Caco-2 (cell line): ENCODE measurements around the gene PRICKLE3. TPM values are rescaled to one million over a fixed set of nuclear protein-coding genes. Genes with fewer than 3 reads are reported as not detected.

Source experiments
- Bru-seq: library from RNA; stranded (reverse); fragments of 400-500 nt; gene quantifications from one replicate; lab custom pipeline; 2021; lab: Mats Ljungman, UMichigan
- BruChase-seq, 2 experiments: library from RNA; stranded (reverse); fragments of 400-500 nt; gene quantifications; one replicate each; lab custom pipeline; 2021; lab: Mats Ljungman, UMichigan
- BruUV-seq: library from RNA; stranded (reverse); fragments of 400-500 nt; replicated peaks from 2 replicates; lab custom pipeline; 2021; lab: Mats Ljungman, UMichigan
- CTCF ChIA-PET: fragments of 300-600 bp; sonication (Branson Sonifier 250); formaldehyde crosslinking; loops from one replicate; lab custom pipeline; 2022; ENCODE audit warnings: antibody characterized with exemption; lab: Charles Lee
- POLR2A ChIA-PET: fragments of 300-600 bp; sonication (Branson Sonifier 250); formaldehyde crosslinking; loops from one replicate; lab custom pipeline; 2022; ENCODE audit warnings: antibody characterized with exemption; lab: Charles Lee
- DNase-seq, 2 experiments: peaks; one replicate each; pipeline versions ENCODE4 v3.0.0 to v3.0.0-alpha.2; 2020 to 2022
- H3K27me3 ChIP-seq: replicated peaks from 2 replicates; pipeline ENCODE4 v1.6.0; 2011; ENCODE audit warnings: low read length; ENCODE audit not compliant: control insufficient read depth, insufficient read depth
- H3K36me3 ChIP-seq: 2 replicates; pipeline ENCODE4 v1.5.1; 2011; ENCODE audit warnings: low read length; ENCODE audit not compliant: control insufficient read depth, insufficient read depth
- H3K4me1 ChIP-seq: fragments of 250-450 bp; sonication (Bioruptor Pico); 2 replicates; pipeline ENCODE4 v1.5.1; 2020; ENCODE audit warnings: mild to moderate bottlenecking
- H3K4me3 ChIP-seq: 2 replicates; pipeline ENCODE4 v1.5.1; 2011; ENCODE audit warnings: low read depth, mild to moderate bottlenecking, control low read depth, low read length
- H3K9me3 ChIP-seq: fragments of 250-450 bp; sonication (Bioruptor Pico); 2 replicates; pipeline ENCODE4 v1.5.1; 2020; ENCODE audit warnings: mild to moderate bottlenecking, moderate library complexity
- H3K27ac Mint-ChIP-seq: one replicate; pipeline ENCODE4 v1.8.0; 2022; ENCODE audit warnings: mixed read lengths; ENCODE audit not compliant: unreplicated experiment
- H3K27me3 Mint-ChIP-seq: one replicate; pipeline ENCODE4 v1.8.0; 2022; ENCODE audit warnings: mixed read lengths; ENCODE audit not compliant: insufficient read depth, unreplicated experiment
- H3K36me3 Mint-ChIP-seq: one replicate; pipeline ENCODE4 v1.8.0; 2022; ENCODE audit warnings: mild to moderate bottlenecking, mixed read lengths; ENCODE audit not compliant: insufficient read depth, unreplicated experiment
- H3K4me1 Mint-ChIP-seq: one replicate; pipeline ENCODE4 v1.8.0; 2022; ENCODE audit warnings: low read depth, mixed read lengths; ENCODE audit not compliant: unreplicated experiment
- H3K4me3 Mint-ChIP-seq: one replicate; pipeline ENCODE4 v1.8.0; 2022; ENCODE audit warnings: mild to moderate bottlenecking, moderate library complexity, mixed read lengths; ENCODE audit not compliant: unreplicated experiment
- H3K9me3 Mint-ChIP-seq: one replicate; pipeline ENCODE4 v1.8.0; 2022; ENCODE audit warnings: mixed read lengths; ENCODE audit not compliant: unreplicated experiment
- intact Hi-C: fragments of 100-400 bp; cut with micrococcal nuclease; formaldehyde crosslinking; loops from one replicate; pipeline ENCODE4 v1.10.0; 2022; ENCODE audit not compliant: unreplicated experiment
- long read RNA-seq: library from polyadenylated mRNA; stranded (forward); transcript quantifications from one replicate; pipeline ENCODE4 v2.0.0, GENCODE V29; 2022
- total RNA-seq: library from RNA; stranded (reverse); gene quantifications from 2 replicates; pipeline ENCODE4 v1.2.3, GENCODE V29; 2022
- TF ChIP-seq, protein P1 (sequence below), 2 experiments: fragments of 200-600 bp in 1 of 2; IDR thresholded peaks; 1 replicate in 1 of 2; 2 replicates in 1 of 2; pipeline versions ENCODE4 v1.5.1 to v1.8.0; 2011 to 2022; ENCODE audit warnings: antibody characterized with exemption in 1 of 2, control low read depth in 1 of 2, inconsistent platforms in 1 of 2, low read depth in 1 of 2, low read length in 1 of 2, mild to moderate bottlenecking in 1 of 2, moderate library complexity in 1 of 2; ENCODE audit not compliant: insufficient read depth in 1 of 2, severe bottlenecking in 1 of 2, unreplicated experiment in 1 of 2

PRICKLE3 gene, protein sequence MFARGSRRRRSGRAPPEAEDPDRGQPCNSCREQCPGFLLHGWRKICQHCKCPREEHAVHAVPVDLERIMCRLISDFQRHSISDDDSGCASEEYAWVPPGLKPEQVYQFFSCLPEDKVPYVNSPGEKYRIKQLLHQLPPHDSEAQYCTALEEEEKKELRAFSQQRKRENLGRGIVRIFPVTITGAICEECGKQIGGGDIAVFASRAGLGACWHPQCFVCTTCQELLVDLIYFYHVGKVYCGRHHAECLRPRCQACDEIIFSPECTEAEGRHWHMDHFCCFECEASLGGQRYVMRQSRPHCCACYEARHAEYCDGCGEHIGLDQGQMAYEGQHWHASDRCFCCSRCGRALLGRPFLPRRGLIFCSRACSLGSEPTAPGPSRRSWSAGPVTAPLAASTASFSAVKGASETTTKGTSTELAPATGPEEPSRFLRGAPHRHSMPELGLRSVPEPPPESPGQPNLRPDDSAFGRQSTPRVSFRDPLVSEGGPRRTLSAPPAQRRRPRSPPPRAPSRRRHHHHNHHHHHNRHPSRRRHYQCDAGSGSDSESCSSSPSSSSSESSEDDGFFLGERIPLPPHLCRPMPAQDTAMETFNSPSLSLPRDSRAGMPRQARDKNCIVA
- 8.4 and 10.9 TPM in 2 replicates for total RNA-seq
- percentile 47 among the genes with signal in this experiment for Bru-seq, nascent RNA
- percentile 55 among the genes with signal in this experiment for BruChase-seq, experiment 1, labeled RNA remaining after a 2-hour chase
- percentile 53 among the genes with signal in this experiment for BruChase-seq, experiment 2, labeled RNA remaining after a 6-hour chase
- long read RNA-seq, transcript PRICKLE3-206 (9 exons, 2,062 nt), result major isoform, 10 of 18 reads
- long read RNA-seq, partial matches to known transcripts, result 1 of 18 reads
- long read RNA-seq, other reads (novel, unspliced or antisense), result 7 of 18 reads

DNA sequence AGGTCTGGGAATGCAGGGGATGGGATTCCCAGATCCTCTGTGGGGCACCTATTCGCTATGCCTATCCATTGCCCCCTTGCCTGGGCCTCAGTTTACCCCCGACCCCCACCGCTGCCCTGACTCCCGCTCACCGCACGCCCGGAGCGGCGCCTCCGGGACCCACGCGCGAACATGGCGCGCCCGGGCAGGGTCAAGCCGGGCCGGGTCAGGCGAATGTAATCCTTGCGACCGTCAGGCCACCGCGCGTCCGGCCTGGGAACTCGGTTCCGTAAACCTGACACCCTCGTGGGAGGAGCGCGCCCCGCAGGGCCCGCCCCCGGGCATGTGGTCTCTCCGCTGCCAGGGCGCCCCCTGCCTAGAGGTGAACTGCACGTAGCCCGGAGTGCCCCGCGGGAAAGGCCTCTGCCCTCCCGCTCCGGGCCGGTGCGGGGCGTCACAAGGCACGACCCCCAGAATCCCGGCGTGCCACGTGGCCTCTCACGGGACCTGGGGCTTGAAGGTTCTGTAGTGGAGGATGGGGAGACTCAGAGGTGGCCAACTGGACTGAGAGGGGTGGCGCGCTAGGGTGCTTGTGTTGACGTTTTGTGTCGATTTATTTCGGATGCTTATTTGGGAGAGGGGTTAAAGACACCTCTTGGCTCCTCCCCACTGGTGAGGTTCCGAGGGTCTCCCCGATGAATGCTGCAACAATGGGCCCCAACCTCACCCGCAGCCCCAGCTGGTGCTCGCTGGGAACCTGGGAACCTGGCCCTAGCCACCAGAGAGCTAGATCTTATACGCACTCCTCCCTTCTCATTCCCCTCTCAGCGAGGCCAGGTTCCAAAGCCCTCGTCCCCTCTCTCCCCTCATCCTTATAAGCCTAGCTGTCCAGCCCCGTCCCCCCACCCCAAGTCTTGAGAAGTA is at the start of gene PRICKLE3:
PRICKLE3 (minus strand) TSS at position 249 of the 903 bp plus-strand sequence; CDS start at position 173, 76 bp downstream.
- ChIA-PET CTCF (interaction anchor here (0.7 kb wide), 1 partner anchor 73 kb away, joined by 4 read pairs; no protein-coding TSS in a partner anchor), POLR2A (no interaction called here)
- H3K4me3 Mint-ChIP-seq, result peak within 1 kb of the TSS; percentile 66

DNA sequence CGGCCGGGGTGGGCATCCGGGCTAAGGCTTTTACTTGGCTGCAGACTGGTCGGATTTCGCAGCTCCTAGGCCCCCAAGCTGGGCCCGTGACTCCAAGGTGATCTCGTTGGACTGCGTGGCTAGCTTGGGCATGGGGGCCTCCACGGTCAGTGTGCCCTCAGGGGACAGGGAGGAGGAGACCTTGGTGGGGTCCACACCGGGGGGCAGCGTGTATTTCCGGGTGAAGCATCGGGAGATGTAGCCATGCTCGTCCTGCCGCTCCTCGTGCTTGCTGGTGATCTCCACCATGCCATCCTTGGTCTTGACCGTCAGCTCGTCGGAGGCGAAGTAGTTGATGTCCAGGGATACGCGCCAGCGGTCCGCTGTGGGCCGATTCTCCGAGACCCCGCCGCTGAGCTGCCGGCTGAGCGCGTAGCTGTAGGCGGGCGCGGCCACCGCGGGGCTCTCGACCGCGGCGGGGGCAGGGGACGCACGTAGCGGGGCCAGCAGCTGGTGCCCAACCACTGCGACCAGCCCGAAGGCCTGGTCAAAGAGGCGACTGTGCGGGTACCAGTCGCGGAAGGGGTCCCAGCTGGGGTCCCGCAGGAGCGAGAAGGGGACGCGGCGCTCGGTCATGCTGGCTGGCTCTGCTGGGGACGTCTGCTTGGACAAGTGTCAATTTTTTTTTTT is 47.8 kb upstream of the PRICKLE3 start:
- no peak for DNase-seq
- ChIA-PET CTCF (no interaction called here), POLR2A (no interaction called here)
- H3K9me3 Mint-ChIP-seq, result no peaks in the 10 kb centered on the region
- Histone ChIP-seq H3K27me3 (no peaks in the 10 kb centered on the region), H3K4me1 (no peaks in the 10 kb centered on the region), H3K9me3 (no peaks in the 10 kb centered on the region), H3K4me3 (no peak overlapping the region), H3K36me3 (no peaks in the 10 kb centered on the region)
- TF ChIP-seq, protein P1, sequence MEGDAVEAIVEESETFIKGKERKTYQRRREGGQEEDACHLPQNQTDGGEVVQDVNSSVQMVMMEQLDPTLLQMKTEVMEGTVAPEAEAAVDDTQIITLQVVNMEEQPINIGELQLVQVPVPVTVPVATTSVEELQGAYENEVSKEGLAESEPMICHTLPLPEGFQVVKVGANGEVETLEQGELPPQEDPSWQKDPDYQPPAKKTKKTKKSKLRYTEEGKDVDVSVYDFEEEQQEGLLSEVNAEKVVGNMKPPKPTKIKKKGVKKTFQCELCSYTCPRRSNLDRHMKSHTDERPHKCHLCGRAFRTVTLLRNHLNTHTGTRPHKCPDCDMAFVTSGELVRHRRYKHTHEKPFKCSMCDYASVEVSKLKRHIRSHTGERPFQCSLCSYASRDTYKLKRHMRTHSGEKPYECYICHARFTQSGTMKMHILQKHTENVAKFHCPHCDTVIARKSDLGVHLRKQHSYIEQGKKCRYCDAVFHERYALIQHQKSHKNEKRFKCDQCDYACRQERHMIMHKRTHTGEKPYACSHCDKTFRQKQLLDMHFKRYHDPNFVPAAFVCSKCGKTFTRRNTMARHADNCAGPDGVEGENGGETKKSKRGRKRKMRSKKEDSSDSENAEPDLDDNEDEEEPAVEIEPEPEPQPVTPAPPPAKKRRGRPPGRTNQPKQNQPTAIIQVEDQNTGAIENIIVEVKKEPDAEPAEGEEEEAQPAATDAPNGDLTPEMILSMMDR (IDR thresholded peaks at IDR 0.05; ENCODE audit: insufficient read depth in 1 of 2, low read depth in 1 of 2, low read length in 1 of 2, severe bottlenecking in 1 of 2, unreplicated experiment in 1 of 2), result no peak
- no peak overlapping the region for H3K27ac Mint-ChIP-seq
- H3K4me1 Mint-ChIP-seq, result no peaks in the 10 kb centered on the region
- H3K27me3 Mint-ChIP-seq, result no peaks in the 10 kb centered on the region
- no peak overlapping the region for H3K4me3 Mint-ChIP-seq
- H3K36me3 Mint-ChIP-seq, result peaks cover 6% of the 10 kb centered on the region
- no TSS peak for BruUV-seq
- intact Hi-C loops, result loop anchor here (2.0 to 10.0 kb wide), 2 partner anchors 43 to 59 kb away; partner anchors contain the start of gene PLP2

More for the DNA sequence above, at the start of gene PRICKLE3:
- Histone ChIP-seq H3K4me1 (peaks cover 5% of the 10 kb centered on the region; the same call in 1 of the 2 replicates), H3K27me3 (no peaks in the 10 kb centered on the region), H3K36me3 (no peaks in the 10 kb centered on the region), H3K4me3 (peak within 1 kb of the TSS; percentile 67), H3K9me3 (no peaks in the 10 kb centered on the region)
- H3K9me3 Mint-ChIP-seq, result no peaks in the 10 kb centered on the region
- peak within 1 kb of the TSS; percentile 50 for H3K27ac Mint-ChIP-seq
- peaks cover 16% of the 10 kb centered on the region for H3K36me3 Mint-ChIP-seq
- intact Hi-C loops, result no loop called here
- no TSS peak for BruUV-seq
- H3K27me3 Mint-ChIP-seq, result peaks cover 4% of the 10 kb centered on the region
- DNase-seq, result peak; percentile 79 to 84
- peaks cover 21% of the 10 kb centered on the region for H3K4me1 Mint-ChIP-seq
- TF ChIP-seq, protein P1 (IDR thresholded peaks at IDR 0.05; ENCODE audit: insufficient read depth in 1 of 2, low read depth in 1 of 2, low read length in 1 of 2, severe bottlenecking in 1 of 2, unreplicated experiment in 1 of 2), result peak in 1 of 2 experiments; percentile 46
